Measurements from ENCODE around the gene ARHGEF9.

DNA sequence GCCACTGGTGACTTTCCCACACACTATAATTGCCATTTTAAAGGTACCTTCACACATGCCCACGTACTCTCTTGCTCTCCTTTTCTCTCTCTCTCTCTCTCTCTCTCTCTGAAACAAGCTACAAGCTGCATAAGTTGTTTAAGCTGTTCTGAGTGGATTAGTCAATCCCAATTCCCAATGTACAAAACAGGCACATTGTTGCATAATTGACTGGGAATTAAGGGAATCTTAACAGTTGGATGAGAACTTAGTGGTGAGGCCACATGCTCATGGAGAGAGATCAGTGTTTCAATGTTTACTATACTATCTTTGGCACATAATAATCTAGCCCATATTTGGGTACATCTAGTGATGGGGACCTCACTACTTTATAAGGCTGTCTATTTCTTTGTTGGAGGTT, 123.3 kb downstream of the ARHGEF9 start:
- TF ChIP-seq POLR2A (IDR thresholded peaks at IDR 0.05) (no peak), EP300 (IDR thresholded peaks at IDR 0.05) (no peak), POLR2AphosphoS5 (IDR thresholded peaks at IDR 0.05) (no peak)
- TF ChIP-seq, protein P1, sequence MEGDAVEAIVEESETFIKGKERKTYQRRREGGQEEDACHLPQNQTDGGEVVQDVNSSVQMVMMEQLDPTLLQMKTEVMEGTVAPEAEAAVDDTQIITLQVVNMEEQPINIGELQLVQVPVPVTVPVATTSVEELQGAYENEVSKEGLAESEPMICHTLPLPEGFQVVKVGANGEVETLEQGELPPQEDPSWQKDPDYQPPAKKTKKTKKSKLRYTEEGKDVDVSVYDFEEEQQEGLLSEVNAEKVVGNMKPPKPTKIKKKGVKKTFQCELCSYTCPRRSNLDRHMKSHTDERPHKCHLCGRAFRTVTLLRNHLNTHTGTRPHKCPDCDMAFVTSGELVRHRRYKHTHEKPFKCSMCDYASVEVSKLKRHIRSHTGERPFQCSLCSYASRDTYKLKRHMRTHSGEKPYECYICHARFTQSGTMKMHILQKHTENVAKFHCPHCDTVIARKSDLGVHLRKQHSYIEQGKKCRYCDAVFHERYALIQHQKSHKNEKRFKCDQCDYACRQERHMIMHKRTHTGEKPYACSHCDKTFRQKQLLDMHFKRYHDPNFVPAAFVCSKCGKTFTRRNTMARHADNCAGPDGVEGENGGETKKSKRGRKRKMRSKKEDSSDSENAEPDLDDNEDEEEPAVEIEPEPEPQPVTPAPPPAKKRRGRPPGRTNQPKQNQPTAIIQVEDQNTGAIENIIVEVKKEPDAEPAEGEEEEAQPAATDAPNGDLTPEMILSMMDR (IDR thresholded peaks at IDR 0.05): no peak

Measured in upper lobe of left lung (tissue), 4 donors.